Measurements from ENCODE around the gene NEK1. TPM values are rescaled to one million over a fixed set of nuclear protein-coding genes. Genes with fewer than 3 reads are reported as not detected.
A peak's percentile ranks its signal among the peaks of the same experiment; 100 is the strongest.

NEK1 gene
- total and polyA plus RNA-seq, 12 donors = 3.6 to 18.6 (median 15.0) TPM

DNA sequence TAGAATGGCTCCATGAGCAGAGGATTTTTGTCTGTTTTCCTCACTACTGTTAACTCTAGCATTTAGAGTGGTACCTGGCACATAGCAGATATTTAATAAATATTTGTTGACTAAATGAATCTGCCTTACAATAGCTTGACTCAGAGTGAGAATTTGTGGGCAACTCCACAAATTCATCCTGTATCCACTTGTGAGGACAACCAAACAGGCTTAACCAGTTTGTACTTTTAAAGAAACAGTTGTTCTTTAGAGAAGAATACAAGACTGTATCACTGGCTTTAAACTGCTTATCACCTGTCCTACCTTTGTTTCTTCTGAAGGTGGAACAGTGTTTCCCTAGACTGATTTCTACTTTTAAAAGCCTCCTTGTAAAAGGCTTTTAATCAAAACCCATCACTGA, 200.3 kb downstream of the NEK1 start:
- ATAC-seq = no peak
- intact Hi-C loops (cut with DNase I) = no loop called here

DNA sequence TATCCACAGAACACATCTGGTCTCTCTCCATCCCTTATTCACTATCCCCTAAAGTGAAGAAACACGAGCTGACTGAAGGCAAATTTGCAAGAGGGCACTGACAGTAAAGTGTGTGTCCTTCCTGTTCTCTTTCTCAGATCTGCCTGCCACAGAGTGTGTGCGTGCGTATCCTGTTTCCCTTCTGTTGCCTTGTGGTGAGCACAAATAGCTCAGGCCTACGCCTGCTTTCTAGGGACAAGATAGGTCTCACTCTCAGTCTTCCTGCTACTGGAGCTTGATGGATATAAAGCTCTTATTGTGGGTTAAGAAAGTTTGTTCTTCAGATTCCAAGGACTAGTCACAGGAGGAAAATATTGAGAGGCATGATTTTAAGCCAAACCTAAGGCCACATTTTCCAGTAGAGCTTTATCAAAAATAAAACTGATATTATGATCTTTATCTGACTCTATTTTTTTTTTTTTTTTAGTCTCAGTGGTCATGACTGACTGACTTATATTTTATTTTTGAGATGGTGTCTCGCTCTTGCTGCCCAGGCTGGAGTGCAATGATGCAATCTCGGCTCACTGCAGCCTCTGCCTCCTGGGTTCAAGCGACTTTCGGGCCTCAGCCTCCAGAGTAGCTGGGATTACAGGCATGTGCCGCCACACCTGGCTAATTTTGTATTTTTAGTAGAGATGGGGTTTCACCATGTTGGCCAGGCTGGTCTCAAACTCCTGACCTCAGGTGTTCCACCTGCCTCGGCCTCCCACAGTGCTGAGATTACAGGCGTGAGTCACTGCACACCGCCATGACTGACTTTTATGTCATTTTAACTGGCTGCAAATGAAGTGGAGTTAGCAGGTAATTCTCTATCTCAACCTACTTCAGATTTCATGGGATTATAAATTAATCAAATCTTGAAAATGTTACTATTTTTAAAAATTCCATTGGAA, 201.3 kb downstream of the NEK1 start:
- ATAC-seq = peak in 4 of 8 donors; percentile 36 to 66 (median 42)
- DNase-seq = peak in 1 of 2 donors; percentile 43
- Histone ChIP-seq H3K9me3 (no peaks in the 10 kb centered on the region), H3K27me3 (no peaks in the 10 kb centered on the region), H3K4me1 (peaks cover 0 to 11% (median 0%) of the 10 kb centered on the region in 9 donors), H3K4me3 (no peak overlapping the region), H3K27ac (no peak overlapping the region), H3K36me3 (no peaks in the 10 kb centered on the region)
- TF ChIP-seq, protein P1, sequence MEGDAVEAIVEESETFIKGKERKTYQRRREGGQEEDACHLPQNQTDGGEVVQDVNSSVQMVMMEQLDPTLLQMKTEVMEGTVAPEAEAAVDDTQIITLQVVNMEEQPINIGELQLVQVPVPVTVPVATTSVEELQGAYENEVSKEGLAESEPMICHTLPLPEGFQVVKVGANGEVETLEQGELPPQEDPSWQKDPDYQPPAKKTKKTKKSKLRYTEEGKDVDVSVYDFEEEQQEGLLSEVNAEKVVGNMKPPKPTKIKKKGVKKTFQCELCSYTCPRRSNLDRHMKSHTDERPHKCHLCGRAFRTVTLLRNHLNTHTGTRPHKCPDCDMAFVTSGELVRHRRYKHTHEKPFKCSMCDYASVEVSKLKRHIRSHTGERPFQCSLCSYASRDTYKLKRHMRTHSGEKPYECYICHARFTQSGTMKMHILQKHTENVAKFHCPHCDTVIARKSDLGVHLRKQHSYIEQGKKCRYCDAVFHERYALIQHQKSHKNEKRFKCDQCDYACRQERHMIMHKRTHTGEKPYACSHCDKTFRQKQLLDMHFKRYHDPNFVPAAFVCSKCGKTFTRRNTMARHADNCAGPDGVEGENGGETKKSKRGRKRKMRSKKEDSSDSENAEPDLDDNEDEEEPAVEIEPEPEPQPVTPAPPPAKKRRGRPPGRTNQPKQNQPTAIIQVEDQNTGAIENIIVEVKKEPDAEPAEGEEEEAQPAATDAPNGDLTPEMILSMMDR (IDR thresholded peaks at IDR 0.05) = no peak
- intact Hi-C loops (cut with DNase I) = no loop called here
- WGBS, 2 donors = 80% methylated on average over 12 of the region's 12 CpGs

More for the DNA sequence above, 200.3 kb downstream of the NEK1 start:
- H3K9me3 ChIP-seq = no peaks in the 10 kb centered on the region
- no peaks in the 10 kb centered on the region for H3K27me3 ChIP-seq
- peaks cover 0 to 11% (median 0%) of the 10 kb centered on the region in 9 donors for H3K4me1 ChIP-seq
- no peak for DNase-seq
- H3K4me3 ChIP-seq = no peak overlapping the region
- no peak overlapping the region for H3K27ac ChIP-seq
- peaks cover 0 to 3% (median 0%) of the 10 kb centered on the region in 9 donors for H3K36me3 ChIP-seq
- TF ChIP-seq, protein P1 (IDR thresholded peaks at IDR 0.05) = no peak

DNA sequence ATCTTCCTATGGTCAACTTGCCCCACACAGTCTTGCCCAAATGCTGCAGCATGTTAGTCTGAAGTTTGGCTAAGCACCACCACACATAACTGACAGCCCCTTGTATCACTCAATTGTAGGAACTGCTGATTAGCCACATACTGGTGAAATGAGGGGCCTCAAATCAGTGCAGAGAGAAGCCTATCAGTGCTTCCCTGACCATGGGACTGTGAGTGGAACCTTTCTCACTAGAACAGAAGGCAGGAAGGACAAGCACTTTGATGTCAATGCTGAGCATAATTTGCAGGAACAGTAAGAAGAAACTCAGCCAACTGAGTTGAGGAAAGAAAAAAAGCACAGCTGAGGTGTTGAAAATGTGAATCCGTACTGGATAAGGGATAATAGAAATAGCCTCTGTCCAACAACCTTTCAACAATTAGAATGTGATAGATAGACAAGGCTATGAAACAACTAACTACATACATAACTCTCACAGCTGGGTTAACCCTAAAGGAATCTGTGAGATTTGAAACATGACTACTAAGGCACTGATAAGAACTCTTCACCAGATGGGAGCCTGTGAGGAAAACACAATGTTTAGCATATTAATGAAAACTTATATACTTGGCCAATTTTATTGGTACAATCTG, 205.1 kb downstream of the NEK1 start:
- H3K9me3 ChIP-seq = no peaks in the 10 kb centered on the region
- TF ChIP-seq, protein P1 (IDR thresholded peaks at IDR 0.05) = no peak
- no peaks in the 10 kb centered on the region for H3K36me3 ChIP-seq
- H3K4me1 ChIP-seq = peaks cover 0 to 11% (median 0%) of the 10 kb centered on the region in 9 donors
- WGBS, 2 donors = 37 to 42% methylated on average over 1 of the region's 1 CpG
- ATAC-seq (peak; percentile 67 to 99 (median 94)), DNase-seq (peak in 1 of 2 donors; percentile 36)
- H3K27ac ChIP-seq = no peak overlapping the region
- no peaks in the 10 kb centered on the region for H3K27me3 ChIP-seq
- intact Hi-C loops (cut with DNase I) = no loop called here
- no peak overlapping the region for H3K4me3 ChIP-seq

DNA sequence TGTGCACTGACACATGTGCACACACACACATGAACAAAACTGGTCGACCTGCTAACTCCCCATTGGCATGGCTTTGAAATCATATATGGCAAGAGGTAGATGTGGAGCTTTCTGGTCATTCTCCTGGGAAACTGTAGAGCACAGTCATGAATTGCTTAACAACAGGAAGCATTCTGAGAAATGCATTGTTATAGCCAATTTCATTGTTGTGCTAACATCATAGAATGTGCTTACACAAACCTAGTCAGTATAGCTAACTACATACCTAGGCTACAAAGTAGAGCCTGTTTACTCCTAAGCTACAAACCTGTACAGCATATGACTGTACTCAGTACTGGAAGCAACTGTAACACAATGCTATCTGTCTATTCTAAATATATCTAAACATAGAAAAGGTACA, 207.4 kb downstream of the NEK1 start:
- DNase-seq = no peak
- Histone ChIP-seq H3K4me1 (peaks cover 0 to 8% (median 0%) of the 10 kb centered on the region in 9 donors), H3K9me3 (no peaks in the 10 kb centered on the region), H3K4me3 (no peak overlapping the region), H3K27ac (no peak overlapping the region), H3K36me3 (peaks cover 0 to 17% (median 0%) of the 10 kb centered on the region in 9 donors), H3K27me3 (no peaks in the 10 kb centered on the region)
- 43 to 62% methylated on average over 1 of the region's 1 CpG for WGBS, 2 donors
- TF ChIP-seq, protein P1 (IDR thresholded peaks at IDR 0.05) = no peak
- intact Hi-C loops (cut with DNase I) = no loop called here
- no peak for ATAC-seq
